Neural crest cell (in vitro differentiated cells): ENCODE data around the gene IGFBPL1. TPM values are rescaled to one million over a fixed set of nuclear protein-coding genes. Genes with fewer than 3 reads are reported as not detected.
"Not testable (repeated sequence)": the region's sequence is repeated elsewhere in the genome, so short reads cannot be mapped to it uniquely, and the experiment has no call there.

Experiments
- DNase-seq: peaks from one replicate; pipeline ENCODE4 v3.0.0; 2021; ENCODE audit warnings: low read depth, mixed read lengths, low spot score
- H3K27ac Mint-ChIP-seq: one replicate; pipeline ENCODE4 v1.8.0; 2021; ENCODE audit warnings: mild to moderate bottlenecking, mixed read lengths; ENCODE audit not compliant: unreplicated experiment
- H3K27me3 Mint-ChIP-seq: 2 replicates; pipeline ENCODE4 v1.8.0; 2021; ENCODE audit warnings: low read depth, mild to moderate bottlenecking, mixed read lengths
- H3K36me3 Mint-ChIP-seq: 2 replicates; pipeline ENCODE4 v1.8.0; 2021; ENCODE audit warnings: low read depth, mild to moderate bottlenecking, mixed read lengths
- H3K4me1 Mint-ChIP-seq: 2 replicates; pipeline ENCODE4 v1.8.0; 2021; ENCODE audit warnings: mixed read lengths
- H3K4me3 Mint-ChIP-seq: one replicate; pipeline ENCODE4 v1.8.0; 2021; ENCODE audit warnings: mild to moderate bottlenecking, mixed read lengths
- H3K9me3 Mint-ChIP-seq: 2 replicates; pipeline ENCODE4 v1.8.0; 2021; ENCODE audit warnings: mixed read lengths
- total RNA-seq: library from RNA; stranded (reverse); gene quantifications from 2 replicates; pipeline ENCODE4 v1.2.1, GENCODE V29; 2021
- TF ChIP-seq, protein P1 (sequence below): fragments of 200-600 bp; sonication (generic); conservative IDR thresholded peaks from 2 replicates; pipeline ENCODE4 v1.5.0; 2021; ENCODE audit warnings: antibody characterized with exemption, mild to moderate bottlenecking

The IGFBPL1 gene
- total RNA-seq, 1 donor from 2014 or later = 63.8 TPM

DNA sequence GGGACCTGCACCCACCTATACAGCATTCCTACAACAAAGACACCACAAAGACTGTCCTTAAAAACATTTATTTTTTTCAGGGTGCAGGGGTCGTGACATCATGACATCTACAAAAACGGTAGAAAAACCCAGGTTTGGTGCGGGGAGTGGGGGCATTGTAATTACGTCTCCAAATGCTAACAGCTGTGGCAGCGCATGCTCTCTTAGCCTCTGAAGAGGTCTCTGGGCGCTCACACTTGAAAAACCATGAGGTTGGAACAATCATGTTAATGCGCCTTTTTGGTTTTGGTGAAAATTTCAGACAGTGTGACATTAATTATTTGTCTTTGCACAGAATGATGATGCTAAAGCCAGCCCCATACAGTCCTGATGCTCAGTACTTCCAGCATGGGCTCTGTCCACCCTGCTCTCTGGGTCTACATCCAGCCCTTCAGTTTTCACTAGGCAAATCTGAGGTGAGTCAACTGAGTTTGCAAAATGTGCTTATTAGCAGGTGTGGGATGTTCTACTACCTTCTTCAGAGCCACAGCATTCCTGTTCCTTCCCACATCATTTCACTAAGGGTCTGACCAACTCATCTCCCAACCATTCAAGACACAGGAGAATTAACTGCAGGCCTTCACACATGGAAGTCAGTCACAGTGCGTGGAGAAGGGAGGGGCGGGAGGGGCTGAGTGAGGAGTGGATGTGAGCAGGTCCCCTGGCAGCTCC, 17.6 kb downstream of the IGFBPL1 start:
- TF ChIP-seq, protein P1, sequence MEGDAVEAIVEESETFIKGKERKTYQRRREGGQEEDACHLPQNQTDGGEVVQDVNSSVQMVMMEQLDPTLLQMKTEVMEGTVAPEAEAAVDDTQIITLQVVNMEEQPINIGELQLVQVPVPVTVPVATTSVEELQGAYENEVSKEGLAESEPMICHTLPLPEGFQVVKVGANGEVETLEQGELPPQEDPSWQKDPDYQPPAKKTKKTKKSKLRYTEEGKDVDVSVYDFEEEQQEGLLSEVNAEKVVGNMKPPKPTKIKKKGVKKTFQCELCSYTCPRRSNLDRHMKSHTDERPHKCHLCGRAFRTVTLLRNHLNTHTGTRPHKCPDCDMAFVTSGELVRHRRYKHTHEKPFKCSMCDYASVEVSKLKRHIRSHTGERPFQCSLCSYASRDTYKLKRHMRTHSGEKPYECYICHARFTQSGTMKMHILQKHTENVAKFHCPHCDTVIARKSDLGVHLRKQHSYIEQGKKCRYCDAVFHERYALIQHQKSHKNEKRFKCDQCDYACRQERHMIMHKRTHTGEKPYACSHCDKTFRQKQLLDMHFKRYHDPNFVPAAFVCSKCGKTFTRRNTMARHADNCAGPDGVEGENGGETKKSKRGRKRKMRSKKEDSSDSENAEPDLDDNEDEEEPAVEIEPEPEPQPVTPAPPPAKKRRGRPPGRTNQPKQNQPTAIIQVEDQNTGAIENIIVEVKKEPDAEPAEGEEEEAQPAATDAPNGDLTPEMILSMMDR = no peak
- Mint-ChIP-seq H3K27me3 (no peaks in the 10 kb centered on the region), H3K36me3 (no peaks in the 10 kb centered on the region), H3K9me3 (no peaks in the 10 kb centered on the region), H3K4me3 (no peak overlapping the region), H3K27ac (no peak overlapping the region), H3K4me1 (peaks cover 4% of the 10 kb centered on the region)
- DNase-seq = no peak

DNA sequence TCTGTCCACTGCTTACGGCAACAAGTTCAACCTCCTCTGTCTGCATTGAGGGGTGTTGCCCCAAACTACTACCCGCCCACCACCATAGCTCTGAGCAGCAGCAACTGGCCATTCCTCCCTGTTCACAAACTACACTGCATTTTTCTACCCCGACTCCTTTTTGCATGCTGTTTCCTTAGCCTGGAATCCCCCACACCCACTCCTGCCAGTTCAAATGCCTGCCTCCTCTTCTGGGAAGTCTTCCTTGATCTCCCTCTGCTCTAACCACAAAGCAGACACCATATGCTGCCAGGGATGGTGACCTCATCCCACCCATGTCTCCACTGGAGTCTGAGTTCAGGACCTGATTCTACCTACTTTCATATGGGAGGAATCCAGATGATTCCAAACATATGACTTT, 18.5 kb downstream of the IGFBPL1 start:
- TF ChIP-seq, protein P1 = no peak
- Mint-ChIP-seq H3K27ac (no peak overlapping the region), H3K36me3 (no peaks in the 10 kb centered on the region), H3K4me1 (peaks cover 7% of the 10 kb centered on the region), H3K9me3 (no peaks in the 10 kb centered on the region), H3K27me3 (no peaks in the 10 kb centered on the region), H3K4me3 (no peak overlapping the region)
- no peak for DNase-seq

- no peaks in the 10 kb centered on the region for H3K9me3 Mint-ChIP-seq
- peaks cover 2% of the 10 kb centered on the region for H3K36me3 Mint-ChIP-seq
- no peak for DNase-seq
- peaks cover 12% of the 10 kb centered on the region for H3K4me1 Mint-ChIP-seq
- H3K27me3 Mint-ChIP-seq = no peaks in the 10 kb centered on the region
- H3K4me3 Mint-ChIP-seq = no peak overlapping the region
- TF ChIP-seq, protein P1 = no peak
- H3K27ac Mint-ChIP-seq = no peak overlapping the region
Observed at GRCh38 chr9:38404314-38404713, 19.9 kb downstream of the IGFBPL1 start.

GRCh38 chr9:38401994-38402393, 22.3 kb downstream of the IGFBPL1 start:
- no peak for DNase-seq
- H3K27me3 Mint-ChIP-seq = no peaks in the 10 kb centered on the region
- H3K36me3 Mint-ChIP-seq = peaks cover 14% of the 10 kb centered on the region
- H3K4me1 Mint-ChIP-seq = peaks cover 12% of the 10 kb centered on the region
- no peak overlapping the region for H3K4me3 Mint-ChIP-seq
- TF ChIP-seq, protein P1 = no peak
- no peaks in the 10 kb centered on the region for H3K9me3 Mint-ChIP-seq
- H3K27ac Mint-ChIP-seq = no peak overlapping the region

GRCh38 chr9:38399191-38399590, 25.1 kb downstream of the IGFBPL1 start:
- H3K4me3 Mint-ChIP-seq, H3K27me3 Mint-ChIP-seq, H3K9me3 Mint-ChIP-seq, DNase-seq, H3K27ac Mint-ChIP-seq: not testable (repeated sequence)
- Mint-ChIP-seq H3K36me3 (peaks cover 25% of the 10 kb centered on the region), H3K4me1 (peaks cover 16% of the 10 kb centered on the region)

- no peaks in the 10 kb centered on the region for H3K9me3 Mint-ChIP-seq
- DNase-seq = no peak
- H3K36me3 Mint-ChIP-seq = peaks cover 25% of the 10 kb centered on the region
- TF ChIP-seq, protein P1 = no peak
- peak overlapping the region; percentile 58 for H3K27ac Mint-ChIP-seq
- H3K4me3 Mint-ChIP-seq = no peak overlapping the region
- H3K4me1 Mint-ChIP-seq = peaks cover 32% of the 10 kb centered on the region
- peaks cover 3% of the 10 kb centered on the region for H3K27me3 Mint-ChIP-seq
Observed at GRCh38 chr9:38396371-38396671, 27.9 kb downstream of the IGFBPL1 start.
